NCI-H1105 treated with DMSO at 0.1 percent for 48 hours (cell line): ENCODE results near the gene TASP1.

Experiments
- DNase-seq: peaks from one replicate; lab custom pipeline; 2025; lab: John Stamatoyannopoulos, UW

Gene TASP1

GRCh38 chr20:13342469-13343242 lies 296.1 kb downstream of the TASP1 start:
- no peak for DNase-seq

- DNase-seq, result no peak
Measured at GRCh38 chr20:13341737-13342393, 296.9 kb downstream of the TASP1 start.

GRCh38 chr20:13340088-13340487 lies 298.6 kb downstream of the TASP1 start:
- no peak for DNase-seq
